H1 (cell line): ENCODE measurements around the gene LANCL3. TPM values are rescaled to one million over a fixed set of nuclear protein-coding genes. Genes with fewer than 3 reads are reported as not detected.

ENCODE experiments used
- polyA plus RNA-seq, 7 experiments: library from polyadenylated mRNA; depleted of rRNA in 3 of 7; stranded (reverse) in 5 of 7; unstranded in 2 of 7; fragments of >200 nt in 5 of 7; fragments of 200-250 nt in 2 of 7; gene quantifications; 1 replicate in 5 of 7; 2 replicates in 1 of 7; 4 replicates in 1 of 7; pipeline versions ENCODE4 v1.2.1 to v1.2.3, GENCODE V29; 2011 to 2013; ENCODE audit warnings: missing spikeins in 2 of 7, mixed read lengths in 2 of 7
- total RNA-seq: library from RNA; stranded (reverse); fragmentation: NEBNext Ultra II Directional; extraction: Animal tissue kit (Norgen Biotek cat#: 25700); gene quantifications from 2 replicates; pipeline ENCODE4 v1.2.1, GENCODE V29; 2021

LANCL3 gene
- total and polyA plus RNA-seq, 2 of the 8 experiments (the other 6 are each of a cell fraction or from before 2014, with no cell fraction given): 0.11 to 0.37 TPM

Other genes starting within 250 kb of the LANCL3 start
- 8.1 and 10.2 TPM in 2 replicates for gene PRRG1, start 222.3 kb upstream of the LANCL3 start, total RNA-seq
- 7.4 and 10.5 TPM in 2 replicates for gene PRRG1, start 222.3 kb upstream of the LANCL3 start, polyA plus RNA-seq (2011; rRNA removed)
- 0.84 and 1.1 TPM in 2 replicates for gene XK, start 114.1 kb downstream of the LANCL3 start, total RNA-seq
- 0.76 and 0.78 TPM in 2 replicates for gene XK, start 114.1 kb downstream of the LANCL3 start, polyA plus RNA-seq (2011; rRNA removed)
- 0.08 and 0.09 TPM in 2 replicates for gene CYBB, start 208.4 kb downstream of the LANCL3 start, total RNA-seq
- 0.03 TPM in 1 of 2 replicates, not detected in the other for gene CYBB, start 208.4 kb downstream of the LANCL3 start, polyA plus RNA-seq (2011; rRNA removed)